CD1c-positive myeloid dendritic cell (primary cell): ENCODE results near the gene NHERF1.

Source experiments
- DNase-seq: peaks from one replicate; pipeline ENCODE4 v3.0.0-alpha.2; 2016; ENCODE audit errors: extremely low spot score

Gene NHERF1

DNA sequence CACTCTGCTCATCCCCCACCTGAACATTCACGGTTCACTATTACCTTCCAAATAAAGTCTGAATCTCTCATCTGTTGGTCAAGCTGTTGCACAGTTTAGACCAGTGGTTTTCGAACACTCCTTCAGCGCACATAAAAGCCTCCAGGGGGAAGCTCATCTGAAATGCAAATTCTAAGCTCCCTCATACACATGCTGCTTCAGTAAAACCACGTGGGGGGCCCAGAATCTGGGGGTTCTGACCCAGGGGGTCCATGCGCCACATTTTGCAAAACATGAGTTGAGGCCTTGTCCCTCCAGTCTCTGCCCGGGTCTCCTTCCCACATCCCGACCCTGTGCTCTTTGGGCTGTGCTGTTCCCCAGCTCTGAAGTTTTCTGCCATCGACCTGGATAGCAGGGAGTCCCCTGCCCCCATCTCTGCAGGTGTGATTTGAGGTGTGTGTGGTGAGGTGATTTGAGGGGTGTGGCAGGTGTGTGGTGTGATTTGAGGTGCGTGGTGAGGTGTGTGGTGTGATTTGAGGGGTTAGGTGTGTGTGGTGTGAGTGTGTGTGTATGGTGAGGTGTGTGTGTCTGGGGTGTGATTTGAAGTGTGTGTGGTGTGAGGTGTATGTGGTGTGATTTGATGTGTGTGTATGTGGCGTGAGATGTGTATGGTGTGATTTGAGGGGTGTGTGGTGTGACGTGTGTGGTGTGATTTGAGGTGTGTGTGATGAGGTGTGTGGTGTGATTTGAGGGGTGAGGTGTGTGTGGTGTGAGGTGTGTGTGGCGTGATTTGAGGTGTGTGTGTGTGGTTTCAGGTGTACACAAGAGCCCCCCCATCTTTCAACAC, 16.2 kb upstream of the NHERF1 start:
- no peak for DNase-seq

DNA sequence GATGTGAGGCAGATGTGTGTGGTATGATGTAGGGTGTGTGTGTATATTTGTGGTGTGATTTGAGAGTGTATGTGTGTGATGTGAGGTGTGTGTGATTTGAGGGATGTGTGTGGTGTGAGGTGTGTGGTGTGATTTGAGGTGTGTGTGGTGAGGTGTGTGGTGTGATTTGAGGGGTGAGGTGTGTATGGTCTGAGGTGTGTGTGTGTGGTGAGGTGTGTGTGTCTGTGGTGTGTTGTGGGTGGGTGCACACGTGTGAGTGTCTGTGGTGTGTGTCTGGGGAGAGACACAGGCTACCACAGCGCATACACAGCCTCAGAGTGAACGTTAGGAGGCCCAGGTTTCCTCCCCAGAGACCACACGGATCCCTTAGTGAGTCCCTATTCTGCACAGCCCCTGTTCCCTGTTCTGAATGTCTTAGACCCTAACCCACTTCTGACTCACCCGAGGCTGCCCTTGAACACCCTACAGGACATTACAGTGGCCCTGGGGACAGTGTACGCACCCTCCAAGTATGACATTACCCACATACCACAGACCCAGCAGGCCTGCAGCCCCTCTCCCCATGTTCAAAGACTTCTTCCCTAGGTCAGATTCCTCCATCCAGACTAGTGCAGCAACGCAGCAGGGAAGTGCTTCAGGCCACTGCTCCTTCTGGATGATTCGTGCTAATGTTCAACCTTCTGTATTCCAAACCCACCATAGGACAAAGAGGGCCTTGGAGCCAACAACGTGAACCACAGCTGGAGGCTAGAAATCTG, 14.9 kb upstream of the NHERF1 start:
- no peak for DNase-seq

DNA sequence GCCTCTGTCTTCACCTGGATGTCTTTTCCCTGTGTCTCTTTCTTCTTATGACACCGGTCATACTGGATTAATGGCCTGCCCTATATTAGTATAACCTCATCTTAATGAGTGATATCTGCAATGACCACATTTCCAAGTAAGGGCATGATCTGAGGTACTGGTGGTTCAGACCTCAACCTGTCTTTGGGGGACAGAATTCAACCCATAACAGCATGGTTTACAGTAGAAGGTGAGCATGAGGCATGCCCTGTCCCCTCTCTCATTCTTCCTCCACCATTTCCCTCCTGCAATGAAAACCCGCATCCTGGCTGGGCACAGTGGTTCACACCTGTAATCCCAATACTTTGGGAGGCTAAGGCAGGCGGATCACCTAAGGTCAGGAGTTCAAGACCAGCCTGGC, 14.2 kb upstream of the NHERF1 start:
- DNase-seq, result no peak

DNA sequence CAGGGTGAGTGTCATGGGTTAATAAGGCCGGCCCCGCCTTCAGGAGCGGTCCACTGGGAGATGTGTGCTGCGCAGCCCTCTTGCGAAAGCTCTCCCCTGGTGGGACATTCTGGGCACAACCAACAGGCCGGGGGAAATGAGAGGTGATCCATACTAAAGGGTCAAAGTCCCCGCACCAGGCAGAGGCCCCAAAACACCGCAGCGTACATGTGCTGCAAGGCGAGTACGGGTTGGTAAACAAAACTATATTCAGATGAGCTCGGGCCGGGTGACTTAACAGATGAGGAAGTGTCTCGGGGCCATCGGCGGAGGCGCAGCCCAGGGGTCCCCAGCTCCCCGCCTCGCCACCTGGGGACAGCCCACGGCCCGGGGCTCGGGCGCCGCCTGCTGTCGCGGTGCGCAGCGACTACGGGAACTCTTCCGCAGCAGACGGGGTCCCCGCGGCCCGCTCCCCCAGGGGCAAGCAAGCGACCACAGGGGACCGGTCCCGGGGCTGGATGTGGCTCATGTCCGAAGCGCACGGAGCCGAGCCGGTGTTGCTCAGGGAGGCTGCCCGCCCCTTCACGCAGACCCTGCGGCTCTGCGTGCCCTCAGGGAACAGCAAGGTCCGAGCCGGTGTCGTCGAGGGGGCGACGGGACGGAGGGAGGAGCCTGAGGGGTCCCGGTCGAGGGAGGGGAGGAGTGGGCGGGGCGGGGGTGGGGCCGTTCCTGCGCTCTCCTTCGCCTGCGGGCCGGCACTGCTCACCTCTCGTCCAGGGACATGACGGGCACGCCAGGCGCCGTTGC, 11.7 kb upstream of the NHERF1 start, which contains the start of gene RAB37:
Gene RAB37 (plus strand): TSS at position 744 of the 786 bp plus-strand sequence. CDS start 17 bp downstream, at position 761.
- DNase-seq, result peak; percentile 74

DNA sequence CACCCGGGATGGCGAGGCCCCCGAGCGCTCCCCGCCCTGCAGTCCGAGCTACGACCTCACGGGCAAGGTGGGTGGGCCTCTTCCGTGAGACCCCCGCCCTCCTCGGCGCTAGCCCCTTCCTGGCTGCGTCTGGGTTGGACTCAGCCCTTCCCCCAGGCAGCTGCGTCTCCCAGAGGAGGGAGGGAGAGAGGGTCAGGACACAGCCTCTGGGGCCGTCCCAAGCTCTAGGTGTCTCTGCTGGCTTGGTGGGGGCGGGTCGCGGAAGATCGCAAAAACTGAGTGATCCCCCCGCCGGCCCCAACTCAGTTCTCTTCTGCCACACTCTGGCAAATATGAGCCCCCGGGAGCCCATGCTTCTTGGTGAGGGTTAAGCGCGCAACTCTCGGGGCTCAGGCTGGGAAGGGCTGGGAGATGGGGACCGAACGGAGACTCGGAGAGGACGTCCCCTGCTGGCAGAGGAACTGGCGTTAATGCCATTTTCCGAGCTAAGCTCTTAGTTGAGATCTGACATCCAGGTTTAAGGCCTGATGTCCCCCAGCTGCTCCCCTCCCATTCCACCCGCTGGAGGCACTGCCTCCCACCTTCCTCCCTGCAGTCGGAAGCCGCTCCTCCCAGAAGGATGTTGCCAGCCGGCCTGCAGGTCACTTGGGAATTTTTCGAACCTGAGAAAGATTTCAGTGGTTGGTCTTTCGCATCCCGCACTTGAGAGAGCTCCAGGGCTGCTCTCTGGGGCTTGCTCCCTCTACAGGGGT, 11.0 kb upstream of the NHERF1 start:
- DNase-seq, result peak; percentile 57

DNA sequence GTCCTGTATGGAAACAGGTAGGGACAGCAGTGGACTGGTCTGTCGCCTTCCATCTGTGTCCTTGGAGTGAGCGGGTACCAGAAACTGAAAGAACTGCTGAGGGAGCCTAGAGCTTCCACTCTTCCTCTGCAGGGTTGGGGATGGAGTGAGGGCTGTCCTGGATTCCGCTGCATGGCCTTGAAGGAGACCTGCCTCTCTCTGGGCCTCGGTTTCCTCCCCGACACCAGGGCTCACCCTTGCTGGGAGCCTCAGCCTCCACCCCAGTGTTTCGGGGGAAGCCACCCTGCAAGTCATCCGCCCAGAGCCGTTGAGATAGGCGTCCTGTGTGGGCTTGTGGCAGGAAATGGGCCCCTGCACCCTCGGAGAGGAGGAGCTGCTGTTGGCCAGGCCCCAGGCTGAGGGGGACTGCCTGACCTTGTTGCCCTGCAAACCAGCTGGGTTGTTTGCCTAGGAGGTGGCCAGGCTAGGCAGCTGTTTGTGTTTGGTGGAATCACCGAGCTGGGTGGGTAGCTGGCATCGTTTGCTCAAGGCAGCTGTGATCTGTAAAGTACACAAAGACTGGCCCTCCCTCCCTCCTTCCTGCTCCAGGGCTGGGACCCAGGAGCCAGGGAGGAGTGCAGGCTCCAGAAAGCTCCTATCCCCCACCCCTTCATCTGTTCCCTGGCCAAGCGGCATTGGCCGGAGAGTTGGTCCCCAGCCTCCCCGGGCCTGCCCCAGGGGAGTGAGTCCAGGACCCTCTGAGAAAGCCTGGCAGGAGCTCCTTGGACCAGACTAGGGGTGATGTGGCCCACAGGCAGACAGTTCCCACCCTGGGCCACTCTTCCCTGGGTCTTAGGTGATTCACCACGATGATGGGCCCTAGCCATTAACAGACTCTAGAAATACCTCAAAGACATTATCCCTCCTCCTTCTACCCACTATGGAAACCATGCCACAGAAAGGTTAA, 10.1 kb upstream of the NHERF1 start:
- peak; percentile 34 for DNase-seq

DNA sequence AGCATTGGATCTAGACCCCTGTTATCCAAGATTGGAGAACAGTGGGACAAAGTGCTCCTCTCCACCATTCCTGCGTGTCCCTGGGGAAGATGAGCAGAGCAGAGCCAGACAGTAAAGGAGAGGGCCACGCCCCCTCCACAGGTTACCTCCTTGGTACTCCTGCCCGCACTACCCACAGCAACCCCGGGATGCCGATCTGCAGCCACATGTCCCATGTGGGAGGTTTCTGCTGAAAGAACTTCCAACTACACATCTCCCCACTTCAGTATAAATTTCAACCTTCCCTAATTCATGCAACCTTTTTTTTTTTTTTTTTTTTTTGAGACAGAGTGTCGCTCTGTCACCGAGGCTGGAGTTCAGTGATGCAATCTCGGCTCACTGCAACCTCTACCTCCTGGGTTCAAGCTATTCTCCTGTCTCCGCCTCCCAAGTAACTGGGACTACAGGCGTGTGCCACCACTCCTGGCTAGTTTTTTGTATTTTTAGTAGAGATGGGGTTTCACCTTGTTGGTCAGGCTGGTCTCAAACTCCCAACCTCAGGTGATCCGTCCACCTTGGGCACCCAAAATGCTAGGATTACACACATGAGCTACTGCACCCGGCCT, 9.1 kb upstream of the NHERF1 start:
- DNase-seq, result no peak

DNA sequence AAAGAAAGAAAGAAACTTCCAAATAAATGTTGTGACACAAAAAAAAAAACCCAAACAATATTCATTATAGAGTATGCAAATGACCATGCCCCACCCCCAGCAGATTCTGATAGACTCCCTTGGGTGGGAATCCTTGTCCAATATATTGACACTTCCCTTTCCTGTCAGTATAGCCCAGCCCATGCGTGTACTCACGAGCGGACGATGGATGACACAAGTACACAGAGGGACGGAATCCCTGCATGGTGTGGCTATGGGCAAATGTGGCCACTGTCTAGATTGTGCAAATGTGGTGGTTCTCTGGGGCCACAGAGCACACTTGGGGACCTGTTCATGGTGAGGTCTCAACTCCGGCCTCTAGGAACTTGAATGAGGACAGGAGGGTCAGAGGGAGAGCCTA, 8.3 kb upstream of the NHERF1 start:
- DNase-seq, result peak; percentile 23

DNA sequence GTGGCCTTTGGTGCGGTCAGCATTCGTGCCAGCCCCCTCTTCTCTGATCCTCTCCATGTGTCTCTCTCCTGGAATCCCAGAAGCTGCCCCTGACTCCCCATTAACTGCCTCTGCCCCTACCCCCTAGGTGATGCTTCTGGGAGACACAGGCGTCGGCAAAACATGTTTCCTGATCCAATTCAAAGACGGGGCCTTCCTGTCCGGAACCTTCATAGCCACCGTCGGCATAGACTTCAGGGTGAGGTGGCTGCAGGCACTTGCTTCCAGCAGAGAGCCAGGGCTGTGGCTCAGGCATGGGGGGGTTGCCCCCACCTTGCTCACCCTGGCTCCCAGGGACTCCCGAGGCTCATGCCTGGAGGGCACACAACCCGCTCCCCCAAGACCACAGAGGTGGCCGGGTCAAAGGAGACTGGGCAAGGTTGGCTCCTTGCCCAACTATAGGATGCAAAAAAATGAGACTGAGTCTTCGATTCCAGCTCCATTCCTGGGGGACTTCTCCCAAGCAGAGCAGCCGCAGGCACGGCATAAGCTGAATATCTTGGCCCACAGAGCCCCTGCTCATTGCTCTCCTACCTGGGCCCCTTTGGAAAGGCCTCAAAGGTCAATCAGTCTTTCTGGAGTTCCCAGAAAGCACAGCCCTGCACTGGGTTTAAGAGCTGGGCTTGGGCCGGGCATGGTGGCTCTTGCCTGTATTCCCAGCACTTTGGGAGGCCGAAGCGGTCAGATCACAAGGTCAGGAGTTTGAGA, 7.6 kb upstream of the NHERF1 start:
- no peak for DNase-seq

DNA sequence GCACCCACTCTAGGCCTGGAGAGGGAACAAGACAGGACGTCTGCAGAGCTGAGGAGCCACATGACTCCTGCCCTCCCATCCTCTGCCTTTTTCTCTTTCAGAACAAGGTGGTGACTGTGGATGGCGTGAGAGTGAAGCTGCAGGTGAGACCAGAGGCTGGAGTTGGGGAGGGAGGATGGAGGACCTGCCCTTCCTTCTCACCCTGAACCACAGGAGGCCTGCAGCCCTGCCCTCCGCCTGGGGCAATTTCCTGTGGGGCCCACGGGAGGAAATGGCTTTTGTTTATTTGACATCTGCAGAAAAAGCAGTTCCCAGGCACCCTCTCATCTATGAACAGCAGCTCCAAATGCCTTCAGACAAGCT, 6.3 kb upstream of the NHERF1 start:
- DNase-seq, result peak; percentile 25

DNA sequence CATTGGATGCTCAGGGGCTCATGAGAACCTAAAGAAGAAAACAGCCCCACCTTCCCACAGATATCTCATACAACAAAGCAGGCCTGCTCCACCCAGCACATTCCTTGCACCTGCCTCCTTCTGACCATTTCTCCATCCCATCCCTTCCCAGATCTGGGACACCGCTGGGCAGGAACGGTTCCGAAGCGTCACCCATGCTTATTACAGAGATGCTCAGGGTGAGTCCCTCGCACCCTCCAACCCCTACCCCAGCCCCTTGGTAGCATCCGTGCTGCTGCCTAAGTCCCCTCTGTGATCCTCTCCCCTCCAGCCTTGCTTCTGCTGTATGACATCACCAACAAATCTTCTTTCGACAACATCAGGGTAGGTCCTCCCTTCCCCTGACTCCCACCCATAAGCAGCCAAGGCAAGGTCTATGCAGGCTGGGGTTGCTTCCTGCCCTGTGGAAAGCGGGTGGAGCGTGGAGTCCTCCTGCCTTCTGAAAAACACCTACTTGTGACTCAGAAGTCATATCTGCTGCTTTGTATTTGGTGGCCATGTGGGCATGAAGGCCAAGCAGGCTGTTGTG, 5.4 kb upstream of the NHERF1 start:
- no peak for DNase-seq

DNA sequence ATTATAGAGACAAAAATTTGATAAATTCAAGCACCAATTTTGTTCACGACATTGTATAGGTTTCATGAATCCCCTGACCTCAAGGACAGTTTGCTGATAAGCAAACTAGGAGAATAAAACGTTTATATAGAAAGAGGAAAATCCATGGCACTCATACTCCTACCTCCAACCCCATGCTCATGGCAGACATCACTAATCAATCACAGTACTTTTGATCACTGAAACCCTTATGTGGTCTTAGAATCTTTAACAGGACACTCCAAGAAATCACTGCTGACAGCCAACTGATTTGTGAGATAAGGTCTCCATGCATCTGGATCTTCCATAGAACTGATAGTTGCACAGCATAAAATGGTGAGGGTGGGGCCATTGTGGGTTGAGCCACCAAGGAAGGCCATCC, 4.7 kb upstream of the NHERF1 start:
- DNase-seq, result no peak

DNA sequence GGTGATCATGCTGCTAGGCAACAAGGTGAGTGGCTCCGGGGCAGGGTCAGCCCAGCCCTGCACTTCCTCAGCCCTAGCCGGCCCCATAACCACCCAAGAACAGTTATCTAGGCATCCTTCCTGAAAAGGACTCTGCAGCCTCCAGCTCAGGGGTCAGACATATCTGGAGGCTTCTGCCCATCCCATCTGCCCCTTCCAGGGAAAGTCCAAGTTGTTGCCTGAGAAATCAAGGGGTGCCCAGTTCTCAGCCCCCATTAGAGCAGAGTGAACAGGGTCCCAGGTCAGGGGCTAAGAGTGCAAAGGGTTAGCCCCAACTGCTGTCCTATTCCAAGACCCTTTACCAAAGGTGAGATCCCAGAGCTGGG, 4.1 kb upstream of the NHERF1 start:
- no peak for DNase-seq

DNA sequence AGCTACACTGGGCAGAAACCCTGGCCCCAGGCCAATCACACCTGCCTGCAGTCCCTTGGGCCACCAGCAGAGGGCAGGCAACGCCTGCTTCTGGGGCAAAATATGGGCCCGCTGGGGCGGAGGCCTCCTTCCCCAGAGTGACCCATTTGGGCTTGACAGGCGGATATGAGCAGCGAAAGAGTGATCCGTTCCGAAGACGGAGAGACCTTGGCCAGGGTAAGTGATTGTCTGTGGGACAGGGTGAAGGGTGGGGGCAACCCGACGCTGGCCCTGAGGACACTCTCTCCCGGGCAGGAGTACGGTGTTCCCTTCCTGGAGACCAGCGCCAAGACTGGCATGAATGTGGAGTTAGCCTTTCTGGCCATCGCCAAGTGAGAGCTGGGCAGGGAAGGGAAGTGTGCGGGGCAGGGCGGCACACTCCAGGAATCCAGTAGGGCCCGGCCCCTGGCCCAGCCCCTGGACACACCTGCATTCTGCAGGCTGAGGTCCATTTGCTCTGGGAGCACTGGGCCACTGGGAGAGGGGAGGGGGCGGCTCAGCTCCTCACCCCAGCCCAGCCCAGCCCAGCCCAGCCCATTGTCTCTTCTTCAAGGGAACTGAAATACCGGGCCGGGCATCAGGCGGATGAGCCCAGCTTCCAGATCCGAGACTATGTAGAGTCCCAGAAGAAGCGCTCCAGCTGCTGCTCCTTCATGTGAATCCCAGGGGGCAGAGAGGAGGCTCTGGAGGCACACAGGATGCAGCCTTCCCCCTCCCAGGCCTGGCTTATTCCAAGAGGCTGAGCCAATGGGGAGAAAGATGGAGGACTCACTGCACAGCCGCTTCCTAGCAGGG, 3.5 kb upstream of the NHERF1 start:
- DNase-seq, result peak; percentile 88

DNA sequence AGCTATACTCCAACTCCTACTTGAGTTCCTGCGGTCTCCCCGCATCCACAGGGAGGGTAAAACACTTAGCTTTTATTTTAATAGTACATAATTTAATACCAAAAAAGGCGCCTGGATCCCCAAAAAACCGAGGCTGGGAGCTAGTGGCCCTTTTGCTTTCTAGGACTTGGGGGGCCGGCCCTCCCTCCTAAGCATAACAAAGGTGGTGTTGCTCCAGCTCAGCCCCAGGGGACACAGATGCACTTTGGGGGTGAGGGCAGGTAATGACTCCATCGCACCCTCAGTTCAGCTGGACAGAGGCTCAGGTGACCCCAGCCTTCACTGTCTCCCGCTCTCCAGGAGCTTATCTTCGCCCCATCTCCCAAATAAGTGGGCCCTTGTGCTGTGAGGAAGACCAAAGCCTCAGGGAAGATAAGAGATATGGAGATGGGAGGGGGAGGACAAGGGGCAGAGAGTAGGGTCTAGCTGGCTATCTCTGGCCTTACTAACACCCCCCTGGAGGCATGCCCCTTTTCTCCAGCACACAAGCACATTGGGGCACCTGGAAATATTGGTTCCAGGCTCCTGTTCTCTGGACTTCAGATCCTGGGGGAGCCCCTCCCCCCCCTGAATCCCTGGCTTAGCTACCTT, 2.8 kb upstream of the NHERF1 start:
- no peak for DNase-seq

DNA sequence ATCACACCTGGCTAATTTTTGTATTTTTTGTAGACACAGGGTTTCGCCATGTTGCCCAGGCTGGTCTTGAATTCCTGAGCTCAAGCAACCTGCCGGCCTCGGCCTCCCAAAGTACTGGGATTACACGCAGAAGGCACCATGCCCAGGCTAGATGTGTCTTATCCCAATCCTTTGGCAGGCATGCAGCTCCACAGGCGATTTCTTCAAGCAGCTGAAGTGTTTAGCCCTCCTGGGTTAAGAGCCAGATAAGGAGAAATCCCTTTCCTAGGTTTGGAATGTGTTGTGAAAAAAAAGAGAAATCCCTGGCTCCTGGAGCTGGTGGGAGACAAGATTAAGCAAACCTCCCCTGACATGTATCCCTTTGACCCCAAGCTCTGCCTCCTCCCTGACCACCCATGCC, 2.1 kb upstream of the NHERF1 start:
- DNase-seq, result no peak

DNA sequence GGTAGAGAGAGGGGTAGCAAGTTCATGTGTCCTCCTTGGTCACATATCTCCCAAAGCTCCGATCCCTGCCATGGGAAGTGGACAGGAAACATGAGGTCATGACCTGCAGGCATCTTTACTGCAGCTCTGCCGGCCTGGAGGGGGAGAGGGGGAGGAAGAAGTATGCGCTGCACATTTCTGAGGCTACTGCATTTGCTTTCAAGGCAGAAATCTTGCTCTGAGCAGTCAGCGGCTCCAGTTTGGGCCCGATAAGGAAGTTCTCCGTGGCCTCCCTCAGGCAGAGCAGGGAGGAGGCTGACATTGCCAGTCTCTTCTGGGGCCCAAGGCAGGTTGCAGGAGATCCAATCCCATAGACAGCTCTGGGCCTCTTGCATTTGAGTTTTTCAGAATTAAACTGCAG, 1.5 kb upstream of the NHERF1 start:
- DNase-seq, result peak; percentile 63

DNA sequence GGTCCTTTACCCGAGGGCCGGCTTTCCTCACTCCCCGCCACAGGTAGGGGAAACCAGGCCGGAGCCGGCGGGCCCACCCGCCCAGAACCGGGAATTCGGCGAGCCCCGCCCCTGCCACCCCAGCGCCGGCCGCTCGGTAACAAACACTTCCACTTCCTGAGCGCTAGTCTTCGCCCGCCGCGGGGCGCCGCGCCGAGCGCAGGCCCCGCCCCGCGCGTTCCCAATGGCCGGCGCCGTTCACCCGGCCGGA, 224 bp upstream of the NHERF1 start:
- DNase-seq, result no peak
